ENCODE results near the gene OR4D6.

DNA sequence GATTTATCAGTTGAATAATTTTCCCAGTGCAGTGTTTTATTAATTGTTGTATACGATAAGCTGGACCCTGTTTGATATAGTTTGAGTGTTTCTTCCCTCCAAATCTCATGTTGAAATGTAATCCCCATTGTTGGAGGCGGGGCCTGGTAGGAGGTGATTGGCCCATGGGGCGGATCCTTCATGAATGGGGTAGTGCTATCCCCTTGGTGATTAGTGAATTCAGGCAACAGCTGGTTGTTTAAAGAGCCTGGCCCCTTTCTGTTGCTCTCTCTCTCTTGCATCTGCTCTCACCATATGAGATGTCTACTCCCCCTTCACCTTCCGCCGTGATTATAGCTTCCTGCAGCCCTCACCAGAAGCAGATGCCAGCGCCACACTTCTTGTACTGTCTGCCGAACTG is 19.0 kb upstream of the OR4D6 start:
- TF ChIP-seq, protein P1, sequence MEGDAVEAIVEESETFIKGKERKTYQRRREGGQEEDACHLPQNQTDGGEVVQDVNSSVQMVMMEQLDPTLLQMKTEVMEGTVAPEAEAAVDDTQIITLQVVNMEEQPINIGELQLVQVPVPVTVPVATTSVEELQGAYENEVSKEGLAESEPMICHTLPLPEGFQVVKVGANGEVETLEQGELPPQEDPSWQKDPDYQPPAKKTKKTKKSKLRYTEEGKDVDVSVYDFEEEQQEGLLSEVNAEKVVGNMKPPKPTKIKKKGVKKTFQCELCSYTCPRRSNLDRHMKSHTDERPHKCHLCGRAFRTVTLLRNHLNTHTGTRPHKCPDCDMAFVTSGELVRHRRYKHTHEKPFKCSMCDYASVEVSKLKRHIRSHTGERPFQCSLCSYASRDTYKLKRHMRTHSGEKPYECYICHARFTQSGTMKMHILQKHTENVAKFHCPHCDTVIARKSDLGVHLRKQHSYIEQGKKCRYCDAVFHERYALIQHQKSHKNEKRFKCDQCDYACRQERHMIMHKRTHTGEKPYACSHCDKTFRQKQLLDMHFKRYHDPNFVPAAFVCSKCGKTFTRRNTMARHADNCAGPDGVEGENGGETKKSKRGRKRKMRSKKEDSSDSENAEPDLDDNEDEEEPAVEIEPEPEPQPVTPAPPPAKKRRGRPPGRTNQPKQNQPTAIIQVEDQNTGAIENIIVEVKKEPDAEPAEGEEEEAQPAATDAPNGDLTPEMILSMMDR (IDR thresholded peaks at IDR 0.05; ENCODE audit: low read depth, low read length, missing input control), result no peak
- TF ChIP-seq, protein P2, sequence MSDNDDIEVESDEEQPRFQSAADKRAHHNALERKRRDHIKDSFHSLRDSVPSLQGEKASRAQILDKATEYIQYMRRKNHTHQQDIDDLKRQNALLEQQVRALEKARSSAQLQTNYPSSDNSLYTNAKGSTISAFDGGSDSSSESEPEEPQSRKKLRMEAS (IDR thresholded peaks at IDR 0.05), result no peak
- TF ChIP-seq YY1 (IDR thresholded peaks at IDR 0.05) (no peak), FOXA1 (IDR thresholded peaks at IDR 0.05) (no peak), GABPA (IDR thresholded peaks at IDR 0.05 in 1 of 2, conservative IDR thresholded peaks at IDR 0.05 in 1 of 2) (no peak), ATF3 (IDR thresholded peaks at IDR 0.05) (no peak), RAD21 (IDR thresholded peaks at IDR 0.05) (no peak), JUND (IDR thresholded peaks at IDR 0.05) (no peak), ZBTB33 (IDR thresholded peaks at IDR 0.05) (no peak), NR2F2 (IDR thresholded peaks at IDR 0.05) (no peak), TAF1 (conservative IDR thresholded peaks at IDR 0.05) (no peak), SP1 (IDR thresholded peaks at IDR 0.05) (no peak), HNF4A (conservative IDR thresholded peaks at IDR 0.05) (no peak)
- TF ChIP-seq, protein P3, sequence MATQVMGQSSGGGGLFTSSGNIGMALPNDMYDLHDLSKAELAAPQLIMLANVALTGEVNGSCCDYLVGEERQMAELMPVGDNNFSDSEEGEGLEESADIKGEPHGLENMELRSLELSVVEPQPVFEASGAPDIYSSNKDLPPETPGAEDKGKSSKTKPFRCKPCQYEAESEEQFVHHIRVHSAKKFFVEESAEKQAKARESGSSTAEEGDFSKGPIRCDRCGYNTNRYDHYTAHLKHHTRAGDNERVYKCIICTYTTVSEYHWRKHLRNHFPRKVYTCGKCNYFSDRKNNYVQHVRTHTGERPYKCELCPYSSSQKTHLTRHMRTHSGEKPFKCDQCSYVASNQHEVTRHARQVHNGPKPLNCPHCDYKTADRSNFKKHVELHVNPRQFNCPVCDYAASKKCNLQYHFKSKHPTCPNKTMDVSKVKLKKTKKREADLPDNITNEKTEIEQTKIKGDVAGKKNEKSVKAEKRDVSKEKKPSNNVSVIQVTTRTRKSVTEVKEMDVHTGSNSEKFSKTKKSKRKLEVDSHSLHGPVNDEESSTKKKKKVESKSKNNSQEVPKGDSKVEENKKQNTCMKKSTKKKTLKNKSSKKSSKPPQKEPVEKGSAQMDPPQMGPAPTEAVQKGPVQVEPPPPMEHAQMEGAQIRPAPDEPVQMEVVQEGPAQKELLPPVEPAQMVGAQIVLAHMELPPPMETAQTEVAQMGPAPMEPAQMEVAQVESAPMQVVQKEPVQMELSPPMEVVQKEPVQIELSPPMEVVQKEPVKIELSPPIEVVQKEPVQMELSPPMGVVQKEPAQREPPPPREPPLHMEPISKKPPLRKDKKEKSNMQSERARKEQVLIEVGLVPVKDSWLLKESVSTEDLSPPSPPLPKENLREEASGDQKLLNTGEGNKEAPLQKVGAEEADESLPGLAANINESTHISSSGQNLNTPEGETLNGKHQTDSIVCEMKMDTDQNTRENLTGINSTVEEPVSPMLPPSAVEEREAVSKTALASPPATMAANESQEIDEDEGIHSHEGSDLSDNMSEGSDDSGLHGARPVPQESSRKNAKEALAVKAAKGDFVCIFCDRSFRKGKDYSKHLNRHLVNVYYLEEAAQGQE (IDR thresholded peaks at IDR 0.05), result no peak

All from liver (tissue), 3 donors.